Spleen (tissue), 7 donors: ENCODE data around the gene PXDN.

Experiments used
- POLR2A ChIP-seq, 3 donors: fragments of 450-650 bp; IDR thresholded peaks; one replicate each; pipeline ENCODE4 v1.5.1; 2017; ENCODE audit warnings: antibody characterized with exemption in 3 of 3, mild to moderate bottlenecking in 1 of 3
- POLR2AphosphoS5 ChIP-seq, 3 donors: sonication (generic); formaldehyde crosslinking; IDR thresholded peaks; one replicate each; pipeline ENCODE4 v1.5.1; 2017; ENCODE audit warnings: antibody characterized with exemption in 3 of 3
- TF ChIP-seq, protein P1 (sequence below), 11 experiments: fragments of 200-600 bp in 7 of 11; fragments of 450-650 bp in 4 of 11; sonication (generic) in 4 of 11; IDR thresholded peaks in 8 of 11; conservative IDR thresholded peaks in 3 of 11; 1 replicate in 7 of 11; 2 replicates in 4 of 11; pipeline versions ENCODE4 v1.4.0 to v1.8.0; 2016 to 2021; ENCODE audit warnings: antibody characterized with exemption in 11 of 11, inconsistent platforms in 4 of 11, mild to moderate bottlenecking in 1 of 11
- donor health status: DM: no; HTN: no; CAD: no; lungs with moderate emphysema.
- donor health status: DM: no; HTN: no; CAD: no.
- donor health status: DM: no; HTN: no; CAD: no.

DNA sequence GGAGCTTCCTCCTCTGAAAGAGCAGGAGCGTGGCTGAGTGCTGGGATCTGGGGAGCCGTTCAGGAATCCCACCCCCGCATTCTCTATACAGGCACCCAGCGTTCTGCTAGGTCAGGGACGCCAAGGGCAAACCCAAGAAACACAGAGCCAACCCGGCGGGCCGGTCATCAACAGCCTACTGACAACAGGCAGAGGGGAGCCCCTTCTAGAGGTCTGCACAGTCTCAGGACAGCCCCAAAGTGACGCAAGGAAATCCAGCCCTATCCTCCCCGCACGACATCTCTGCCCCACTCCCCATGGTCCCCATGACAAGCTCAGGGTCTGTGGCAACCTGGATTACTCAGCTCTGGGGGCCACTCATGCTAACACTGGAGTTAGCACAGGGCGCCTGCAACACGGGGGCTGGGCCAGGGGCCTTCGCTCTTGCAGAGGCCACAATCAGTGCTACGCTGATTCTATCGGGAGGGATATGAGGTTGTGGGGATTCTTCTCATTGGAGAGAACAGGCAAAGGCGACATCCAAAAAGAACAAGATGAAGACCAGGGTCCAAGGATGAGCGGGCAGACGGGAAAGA, 81.6 kb downstream of the PXDN start:
- TF ChIP-seq POLR2AphosphoS5 (IDR thresholded peaks at IDR 0.05): no peak
- TF ChIP-seq, protein P1, sequence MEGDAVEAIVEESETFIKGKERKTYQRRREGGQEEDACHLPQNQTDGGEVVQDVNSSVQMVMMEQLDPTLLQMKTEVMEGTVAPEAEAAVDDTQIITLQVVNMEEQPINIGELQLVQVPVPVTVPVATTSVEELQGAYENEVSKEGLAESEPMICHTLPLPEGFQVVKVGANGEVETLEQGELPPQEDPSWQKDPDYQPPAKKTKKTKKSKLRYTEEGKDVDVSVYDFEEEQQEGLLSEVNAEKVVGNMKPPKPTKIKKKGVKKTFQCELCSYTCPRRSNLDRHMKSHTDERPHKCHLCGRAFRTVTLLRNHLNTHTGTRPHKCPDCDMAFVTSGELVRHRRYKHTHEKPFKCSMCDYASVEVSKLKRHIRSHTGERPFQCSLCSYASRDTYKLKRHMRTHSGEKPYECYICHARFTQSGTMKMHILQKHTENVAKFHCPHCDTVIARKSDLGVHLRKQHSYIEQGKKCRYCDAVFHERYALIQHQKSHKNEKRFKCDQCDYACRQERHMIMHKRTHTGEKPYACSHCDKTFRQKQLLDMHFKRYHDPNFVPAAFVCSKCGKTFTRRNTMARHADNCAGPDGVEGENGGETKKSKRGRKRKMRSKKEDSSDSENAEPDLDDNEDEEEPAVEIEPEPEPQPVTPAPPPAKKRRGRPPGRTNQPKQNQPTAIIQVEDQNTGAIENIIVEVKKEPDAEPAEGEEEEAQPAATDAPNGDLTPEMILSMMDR (IDR thresholded peaks at IDR 0.05 in 8 of 11, conservative IDR thresholded peaks at IDR 0.05 in 3 of 11): no peak
- TF ChIP-seq POLR2A (IDR thresholded peaks at IDR 0.05): no peak
